Caco-2 (cell line): Measurements from ENCODE around the gene PTMA. TPM values are rescaled to one million over a fixed set of nuclear protein-coding genes. Genes with fewer than 3 reads are reported as not detected.

Experiments used
- BruUV-seq: library from RNA; stranded (reverse); fragments of 400-500 nt; replicated peaks from 2 replicates; lab custom pipeline; 2021; lab: Mats Ljungman, UMichigan
- CTCF ChIA-PET: fragments of 300-600 bp; sonication (Branson Sonifier 250); formaldehyde crosslinking; loops from one replicate; lab custom pipeline; 2022; ENCODE audit warnings: antibody characterized with exemption; lab: Charles Lee
- POLR2A ChIA-PET: fragments of 300-600 bp; sonication (Branson Sonifier 250); formaldehyde crosslinking; loops from one replicate; lab custom pipeline; 2022; ENCODE audit warnings: antibody characterized with exemption; lab: Charles Lee
- DNase-seq, 2 experiments: peaks; one replicate each; pipeline versions ENCODE4 v3.0.0 to v3.0.0-alpha.2; 2020 to 2022
- H3K27me3 ChIP-seq: replicated peaks from 2 replicates; pipeline ENCODE4 v1.6.0; 2011; ENCODE audit warnings: low read length; ENCODE audit not compliant: control insufficient read depth, insufficient read depth
- H3K36me3 ChIP-seq: 2 replicates; pipeline ENCODE4 v1.5.1; 2011; ENCODE audit warnings: low read length; ENCODE audit not compliant: control insufficient read depth, insufficient read depth
- H3K4me1 ChIP-seq: fragments of 250-450 bp; sonication (Bioruptor Pico); 2 replicates; pipeline ENCODE4 v1.5.1; 2020; ENCODE audit warnings: mild to moderate bottlenecking
- H3K4me3 ChIP-seq: 2 replicates; pipeline ENCODE4 v1.5.1; 2011; ENCODE audit warnings: low read depth, mild to moderate bottlenecking, control low read depth, low read length
- H3K9me3 ChIP-seq: fragments of 250-450 bp; sonication (Bioruptor Pico); 2 replicates; pipeline ENCODE4 v1.5.1; 2020; ENCODE audit warnings: mild to moderate bottlenecking, moderate library complexity
- H3K27ac Mint-ChIP-seq: one replicate; pipeline ENCODE4 v1.8.0; 2022; ENCODE audit warnings: mixed read lengths; ENCODE audit not compliant: unreplicated experiment
- H3K27me3 Mint-ChIP-seq: one replicate; pipeline ENCODE4 v1.8.0; 2022; ENCODE audit warnings: mixed read lengths; ENCODE audit not compliant: insufficient read depth, unreplicated experiment
- H3K36me3 Mint-ChIP-seq: one replicate; pipeline ENCODE4 v1.8.0; 2022; ENCODE audit warnings: mild to moderate bottlenecking, mixed read lengths; ENCODE audit not compliant: insufficient read depth, unreplicated experiment
- H3K4me1 Mint-ChIP-seq: one replicate; pipeline ENCODE4 v1.8.0; 2022; ENCODE audit warnings: low read depth, mixed read lengths; ENCODE audit not compliant: unreplicated experiment
- H3K4me3 Mint-ChIP-seq: one replicate; pipeline ENCODE4 v1.8.0; 2022; ENCODE audit warnings: mild to moderate bottlenecking, moderate library complexity, mixed read lengths; ENCODE audit not compliant: unreplicated experiment
- H3K9me3 Mint-ChIP-seq: one replicate; pipeline ENCODE4 v1.8.0; 2022; ENCODE audit warnings: mixed read lengths; ENCODE audit not compliant: unreplicated experiment
- CTCF ChIP-seq, 2 experiments: fragments of 200-600 bp in 1 of 2; IDR thresholded peaks; 1 replicate in 1 of 2; 2 replicates in 1 of 2; pipeline versions ENCODE4 v1.5.1 to v1.8.0; 2011 to 2022; ENCODE audit warnings: antibody characterized with exemption in 1 of 2, control low read depth in 1 of 2, inconsistent platforms in 1 of 2, low read depth in 1 of 2, low read length in 1 of 2, mild to moderate bottlenecking in 1 of 2, moderate library complexity in 1 of 2; ENCODE audit not compliant: insufficient read depth in 1 of 2, severe bottlenecking in 1 of 2, unreplicated experiment in 1 of 2
- intact Hi-C: fragments of 100-400 bp; cut with micrococcal nuclease; formaldehyde crosslinking; loops from one replicate; pipeline ENCODE4 v1.10.0; 2022; ENCODE audit not compliant: unreplicated experiment
- total RNA-seq: library from RNA; stranded (reverse); gene quantifications from 2 replicates; pipeline ENCODE4 v1.2.3, GENCODE V29; 2022

PTMA gene
- total RNA-seq, 1 experiment from 2014 or later: 669 TPM

GRCh38 chr2:231689124-231689893, 19.0 kb upstream of the PTMA start:
- no peak for TF ChIP-seq CTCF (IDR thresholded peaks at IDR 0.05; ENCODE audit: insufficient read depth in 1 of 2, low read depth in 1 of 2, low read length in 1 of 2, severe bottlenecking in 1 of 2, unreplicated experiment in 1 of 2)
- H3K27me3 ChIP-seq: no peaks in the 10 kb centered on the region
- no peak overlapping the region for H3K27ac Mint-ChIP-seq
- H3K9me3 ChIP-seq: no peaks in the 10 kb centered on the region
- POLR2A ChIA-PET: no interaction called here
- no peak overlapping the region for H3K4me3 Mint-ChIP-seq
- intact Hi-C loops: no loop called here
- H3K4me1 Mint-ChIP-seq: no peaks in the 10 kb centered on the region
- no peaks in the 10 kb centered on the region for H3K36me3 ChIP-seq
- no peak for DNase-seq
- H3K9me3 Mint-ChIP-seq: no peaks in the 10 kb centered on the region
- no peaks in the 10 kb centered on the region for H3K27me3 Mint-ChIP-seq
- 0 out of 2 replicates have a peak, but pooled peaks cover 5% of the 10 kb centered on the region for H3K4me1 ChIP-seq
- CTCF ChIA-PET: no interaction called here
- no peaks in the 10 kb centered on the region for H3K36me3 Mint-ChIP-seq
- H3K4me3 ChIP-seq: no peak overlapping the region
- BruUV-seq: no TSS peak

- Mint-ChIP-seq H3K9me3 (no peaks in the 10 kb centered on the region), H3K36me3 (no peaks in the 10 kb centered on the region), H3K4me1 (no peaks in the 10 kb centered on the region), H3K4me3 (no peak overlapping the region), H3K27me3 (no peaks in the 10 kb centered on the region), H3K27ac (no peak overlapping the region)
- ChIA-PET CTCF (no interaction called here), POLR2A (no interaction called here)
- no peak for TF ChIP-seq CTCF (IDR thresholded peaks at IDR 0.05; ENCODE audit: insufficient read depth in 1 of 2, low read depth in 1 of 2, low read length in 1 of 2, severe bottlenecking in 1 of 2, unreplicated experiment in 1 of 2)
- Histone ChIP-seq H3K9me3 (no peaks in the 10 kb centered on the region), H3K4me3 (no peak overlapping the region), H3K27me3 (no peaks in the 10 kb centered on the region), H3K4me1 (0 out of 2 replicates have a peak, but pooled peaks cover 5% of the 10 kb centered on the region), H3K36me3 (no peaks in the 10 kb centered on the region)
- BruUV-seq: no TSS peak
- intact Hi-C loops: no loop called here
- no peak for DNase-seq
These were observed 17.0 kb upstream of the PTMA start for GRCh38 chr2:231691251-231691772.

- CTCF ChIA-PET: no interaction called here
- Mint-ChIP-seq H3K27me3 (no peaks in the 10 kb centered on the region), H3K9me3 (no peaks in the 10 kb centered on the region), H3K36me3 (no peaks in the 10 kb centered on the region), H3K4me3 (no peak overlapping the region), H3K27ac (no peak overlapping the region), H3K4me1 (no peaks in the 10 kb centered on the region)
- no TSS peak for BruUV-seq
- H3K27me3 ChIP-seq: no peaks in the 10 kb centered on the region
- TF ChIP-seq CTCF (IDR thresholded peaks at IDR 0.05; ENCODE audit: insufficient read depth in 1 of 2, low read depth in 1 of 2, low read length in 1 of 2, severe bottlenecking in 1 of 2, unreplicated experiment in 1 of 2): no peak
- no peaks in the 10 kb centered on the region for H3K9me3 ChIP-seq
- H3K36me3 ChIP-seq: no peaks in the 10 kb centered on the region
- DNase-seq: no peak
- no peak overlapping the region for H3K4me3 ChIP-seq
- POLR2A ChIA-PET: no interaction called here
- H3K4me1 ChIP-seq: no peaks in the 10 kb centered on the region
- intact Hi-C loops: no loop called here
These were observed 15.5 kb upstream of the PTMA start for GRCh38 chr2:231692847-231693246.
